Activated naive CD4-positive, alpha-beta T cell treated with anti-CD3 and anti-CD28 coated beads, Interleukin-2, amount 10 ng/mL, durations not matched to agents 7 days and 5 days (primary cell): Measurements from ENCODE around the gene RASGRF1.

ENCODE experiments used
- CTCF ChIA-PET: fragments of 350-600 bp; sonication (Branson Sonifier 250); formaldehyde crosslinking; loops from one replicate; lab custom pipeline; 2021; ENCODE audit warnings: antibody characterized with exemption; lab: Charles Lee
- DNase-seq: peaks from one replicate; pipeline ENCODE4 v3.0.0-alpha.2; 2020
- H3K27ac Mint-ChIP-seq: one replicate; pipeline ENCODE4 v1.8.0; 2021; ENCODE audit warnings: mild to moderate bottlenecking, moderate library complexity, mixed read lengths
- H3K27me3 Mint-ChIP-seq: one replicate; pipeline ENCODE4 v1.8.0; 2021; ENCODE audit warnings: mild to moderate bottlenecking, mixed read lengths
- H3K36me3 Mint-ChIP-seq: one replicate; pipeline ENCODE4 v1.8.0; 2021; ENCODE audit warnings: mixed read lengths
- H3K4me1 Mint-ChIP-seq: one replicate; pipeline ENCODE4 v1.8.0; 2021; ENCODE audit warnings: mixed read lengths
- H3K4me3 Mint-ChIP-seq: one replicate; pipeline ENCODE4 v1.8.0; 2021; ENCODE audit warnings: mild to moderate bottlenecking, moderate library complexity, mixed read lengths
- H3K9me3 Mint-ChIP-seq: one replicate; pipeline ENCODE4 v1.8.0; 2021; ENCODE audit warnings: mixed read lengths

Gene RASGRF1

GRCh38 chr15:79051941-79052731 is 38.4 kb downstream of the RASGRF1 start:
- Mint-ChIP-seq H3K4me3 (no peak overlapping the region), H3K36me3 (no peaks in the 10 kb centered on the region), H3K9me3 (no peaks in the 10 kb centered on the region), H3K27me3 (peaks cover 11% of the 10 kb centered on the region), H3K27ac (no peak overlapping the region), H3K4me1 (no peaks in the 10 kb centered on the region)
- peak; percentile 18 for DNase-seq
- CTCF ChIA-PET: no interaction called here

GRCh38 chr15:79051029-79051428 is 39.6 kb downstream of the RASGRF1 start:
- Mint-ChIP-seq H3K4me1 (no peaks in the 10 kb centered on the region), H3K9me3 (no peaks in the 10 kb centered on the region), H3K4me3 (no peak overlapping the region), H3K36me3 (no peaks in the 10 kb centered on the region), H3K27ac (no peak overlapping the region), H3K27me3 (peaks cover 16% of the 10 kb centered on the region)
- CTCF ChIA-PET: no interaction called here
- DNase-seq: no peak

- CTCF ChIA-PET: no interaction called here
- H3K4me1 Mint-ChIP-seq: no peaks in the 10 kb centered on the region
- H3K9me3 Mint-ChIP-seq: no peaks in the 10 kb centered on the region
- H3K36me3 Mint-ChIP-seq: no peaks in the 10 kb centered on the region
- no peak for DNase-seq
- H3K27me3 Mint-ChIP-seq: peaks cover 14% of the 10 kb centered on the region
- no peak overlapping the region for H3K27ac Mint-ChIP-seq
- H3K4me3 Mint-ChIP-seq: no peak overlapping the region
These were observed 40.2 kb downstream of the RASGRF1 start for GRCh38 chr15:79050341-79050740.

- Mint-ChIP-seq H3K27ac (no peak overlapping the region), H3K4me3 (no peak overlapping the region), H3K9me3 (no peaks in the 10 kb centered on the region), H3K4me1 (no peaks in the 10 kb centered on the region), H3K27me3 (peaks cover 14% of the 10 kb centered on the region), H3K36me3 (no peaks in the 10 kb centered on the region)
- no peak for DNase-seq
- CTCF ChIA-PET: no interaction called here
These were observed 41.2 kb downstream of the RASGRF1 start for GRCh38 chr15:79049416-79049815.

GRCh38 chr15:79047676-79048439 is 42.7 kb downstream of the RASGRF1 start:
- Mint-ChIP-seq H3K36me3 (no peaks in the 10 kb centered on the region), H3K27me3 (peaks cover 15% of the 10 kb centered on the region), H3K4me1 (no peaks in the 10 kb centered on the region), H3K27ac (no peak overlapping the region), H3K9me3 (peaks cover 3% of the 10 kb centered on the region), H3K4me3 (no peak overlapping the region)
- peak; percentile 4 for DNase-seq
- CTCF ChIA-PET: interaction anchor here (0.6 to 1.6 kb wide), 3 partner anchors 17 to 136 kb away, joined by 3 read pairs; no protein-coding TSS in a partner anchor

DNA sequence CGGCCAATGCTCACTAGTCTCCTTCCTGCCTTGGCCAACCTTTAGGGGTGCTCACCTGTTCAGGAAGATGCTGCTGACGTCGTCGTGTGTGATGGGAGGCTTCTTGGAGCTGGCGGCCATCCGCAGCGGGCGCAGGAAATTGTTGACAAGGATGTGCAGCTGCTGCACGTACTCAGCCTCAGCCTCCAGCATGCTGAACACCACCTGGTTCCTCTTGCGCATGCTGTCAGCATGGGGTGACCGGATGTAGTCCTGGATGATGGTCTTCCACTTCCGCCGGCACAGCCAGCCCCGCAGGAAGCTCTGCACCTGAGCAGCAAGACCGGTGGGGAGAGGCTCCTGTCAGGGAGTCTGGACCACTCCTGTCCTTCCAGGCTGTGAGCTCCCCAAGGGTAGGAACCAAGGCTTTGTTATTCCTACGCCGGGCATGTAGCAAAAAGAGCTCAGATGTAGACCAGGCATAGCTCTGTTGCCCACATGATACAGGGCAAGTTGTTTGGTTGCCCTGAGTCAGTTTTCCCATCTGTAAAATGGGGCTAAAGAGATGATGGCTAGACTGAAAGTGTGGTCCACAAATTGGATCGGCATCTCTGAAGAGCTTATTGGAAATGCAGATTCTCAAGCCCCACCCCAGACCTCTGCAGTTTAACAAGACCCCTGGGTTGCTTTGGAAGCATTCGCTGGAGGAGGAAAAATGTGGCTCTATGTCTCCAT is 43.7 kb downstream of the RASGRF1 start:
- Mint-ChIP-seq H3K27me3 (peaks cover 19% of the 10 kb centered on the region), H3K4me1 (no peaks in the 10 kb centered on the region), H3K4me3 (no peak overlapping the region), H3K9me3 (peaks cover 7% of the 10 kb centered on the region), H3K36me3 (no peaks in the 10 kb centered on the region), H3K27ac (no peak overlapping the region)
- CTCF ChIA-PET: interaction anchor here (0.9 to 1.6 kb wide), 2 partner anchors 19 to 85 kb away, joined by 3 read pairs; no protein-coding TSS in a partner anchor
- DNase-seq: no peak

DNA sequence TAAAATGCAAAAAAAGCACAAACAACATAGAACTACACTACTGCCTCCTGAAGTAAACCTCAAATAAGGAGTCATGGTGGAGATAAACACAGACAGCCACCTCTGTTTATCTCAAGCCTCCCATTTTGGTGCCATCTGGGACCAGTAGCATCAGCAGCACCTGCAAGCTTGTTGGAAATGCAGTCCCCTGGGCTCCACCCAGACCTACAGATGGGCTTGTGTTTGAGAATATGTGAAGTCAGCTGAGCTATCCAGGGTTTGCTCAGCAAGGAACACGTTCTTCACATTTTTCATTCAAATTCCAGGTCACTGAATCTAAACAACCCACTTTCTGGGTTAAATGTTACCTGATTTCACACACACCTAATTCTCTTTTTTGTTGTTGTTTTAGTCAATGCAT is 45.5 kb downstream of the RASGRF1 start:
- no peak overlapping the region for H3K27ac Mint-ChIP-seq
- H3K4me3 Mint-ChIP-seq: no peak overlapping the region
- peaks cover 24% of the 10 kb centered on the region for H3K27me3 Mint-ChIP-seq
- CTCF ChIA-PET: no interaction called here
- H3K9me3 Mint-ChIP-seq: peaks cover 7% of the 10 kb centered on the region
- DNase-seq: no peak
- H3K36me3 Mint-ChIP-seq: no peaks in the 10 kb centered on the region
- H3K4me1 Mint-ChIP-seq: no peaks in the 10 kb centered on the region

DNA sequence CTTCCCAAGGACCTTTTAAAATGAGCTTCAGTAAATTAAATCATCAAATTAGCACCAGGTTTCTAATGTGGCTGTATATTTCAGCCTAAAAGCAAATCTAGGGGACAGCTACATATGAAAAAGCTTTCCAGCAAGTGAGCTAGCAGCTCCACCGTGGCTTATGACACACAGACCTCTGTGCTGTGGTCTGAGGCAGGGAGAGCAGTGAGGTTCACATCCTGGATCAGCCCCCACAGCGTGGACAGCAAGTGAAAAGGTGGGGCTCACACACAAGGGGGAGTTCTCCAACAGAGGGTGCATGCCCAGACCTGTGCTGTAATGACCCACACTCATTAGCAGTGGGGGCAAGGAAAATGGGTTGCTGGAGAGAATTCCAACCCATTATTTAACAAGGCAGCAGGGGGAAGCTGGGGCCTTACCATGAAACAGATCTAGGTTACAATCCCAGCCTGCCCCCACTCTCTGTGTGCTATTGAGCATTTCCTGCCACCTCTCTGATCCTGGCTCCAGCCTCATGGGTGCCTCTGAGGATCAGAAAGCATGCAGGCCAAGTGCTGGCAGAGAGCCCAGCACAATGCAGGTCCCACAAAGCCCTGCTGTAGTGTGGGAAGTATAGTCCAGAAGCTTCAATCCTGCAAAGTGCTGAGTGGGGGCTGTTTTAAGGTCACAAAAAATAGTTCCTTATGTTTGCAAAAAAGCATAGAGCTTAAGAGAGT is 48.2 kb downstream of the RASGRF1 start:
- Mint-ChIP-seq H3K36me3 (no peaks in the 10 kb centered on the region), H3K27me3 (peaks cover 26% of the 10 kb centered on the region), H3K9me3 (peaks cover 7% of the 10 kb centered on the region), H3K4me3 (no peak overlapping the region), H3K4me1 (no peaks in the 10 kb centered on the region), H3K27ac (no peak overlapping the region)
- CTCF ChIA-PET: interaction anchor here (1.3 kb wide), 1 partner anchor 142 kb away, joined by 3 read pairs; no protein-coding TSS in a partner anchor
- no peak for DNase-seq

DNA sequence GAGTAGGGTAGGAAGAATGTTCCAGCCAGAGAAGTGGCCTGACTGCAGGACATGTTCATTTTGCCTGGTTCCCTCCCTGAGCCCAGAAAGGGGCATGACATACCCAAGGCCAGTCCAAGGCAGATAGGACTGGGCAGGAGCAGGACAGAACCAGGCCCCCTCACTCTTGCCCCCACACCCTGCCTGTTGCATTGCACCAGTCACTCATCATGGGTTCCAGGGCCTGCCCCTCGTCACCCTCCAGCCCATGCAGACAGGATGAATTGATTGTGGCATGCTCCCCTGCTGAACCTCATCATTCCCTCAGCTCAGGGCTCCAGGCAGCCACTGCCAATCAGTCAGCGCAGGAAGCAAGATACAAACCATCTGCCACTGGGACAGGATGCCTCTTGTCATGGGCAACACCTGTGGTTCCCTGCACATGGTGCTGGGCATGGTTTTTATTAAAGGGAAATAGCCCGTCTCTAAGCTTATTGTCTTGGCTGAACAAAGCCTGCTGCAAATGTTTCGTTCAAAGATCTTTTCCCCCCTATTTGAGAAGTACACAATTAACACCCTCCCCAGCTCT is 48.9 kb downstream of the RASGRF1 start:
- CTCF ChIA-PET: interaction anchor here (1.0 to 1.3 kb wide), 2 partner anchors 142 to 143 kb away, joined by 3 read pairs; no protein-coding TSS in a partner anchor
- no peak overlapping the region for H3K27ac Mint-ChIP-seq
- peaks cover 29% of the 10 kb centered on the region for H3K27me3 Mint-ChIP-seq
- DNase-seq: no peak
- peaks cover 7% of the 10 kb centered on the region for H3K9me3 Mint-ChIP-seq
- no peaks in the 10 kb centered on the region for H3K36me3 Mint-ChIP-seq
- no peaks in the 10 kb centered on the region for H3K4me1 Mint-ChIP-seq
- H3K4me3 Mint-ChIP-seq: no peak overlapping the region

DNA sequence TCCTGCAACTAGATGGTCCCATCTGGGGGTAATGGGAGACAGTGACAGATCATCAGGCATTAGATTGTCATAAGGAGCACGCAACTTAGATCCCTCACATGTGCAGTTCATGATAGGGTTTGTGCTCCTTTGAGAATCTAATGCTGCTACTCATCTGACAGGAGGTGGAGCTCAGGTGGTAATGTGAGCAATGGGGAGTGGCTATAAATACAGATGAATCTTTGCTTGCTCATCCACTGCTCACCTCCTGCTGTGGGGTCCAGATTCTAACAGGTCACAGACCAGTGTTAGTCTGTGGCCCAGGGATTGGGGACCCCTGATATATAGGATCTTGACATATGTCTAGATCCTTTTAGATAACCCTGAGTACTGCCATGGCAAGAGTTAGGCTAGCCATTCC is 52.7 kb downstream of the RASGRF1 start:
- H3K4me3 Mint-ChIP-seq: no peak overlapping the region
- peaks cover 4% of the 10 kb centered on the region for H3K9me3 Mint-ChIP-seq
- no peaks in the 10 kb centered on the region for H3K36me3 Mint-ChIP-seq
- DNase-seq: no peak
- H3K4me1 Mint-ChIP-seq: no peaks in the 10 kb centered on the region
- CTCF ChIA-PET: interaction anchor here (0.9 kb wide), 1 partner anchor 10 kb away, joined by 4 read pairs; no protein-coding TSS in a partner anchor
- H3K27ac Mint-ChIP-seq: no peak overlapping the region
- H3K27me3 Mint-ChIP-seq: peaks cover 53% of the 10 kb centered on the region

DNA sequence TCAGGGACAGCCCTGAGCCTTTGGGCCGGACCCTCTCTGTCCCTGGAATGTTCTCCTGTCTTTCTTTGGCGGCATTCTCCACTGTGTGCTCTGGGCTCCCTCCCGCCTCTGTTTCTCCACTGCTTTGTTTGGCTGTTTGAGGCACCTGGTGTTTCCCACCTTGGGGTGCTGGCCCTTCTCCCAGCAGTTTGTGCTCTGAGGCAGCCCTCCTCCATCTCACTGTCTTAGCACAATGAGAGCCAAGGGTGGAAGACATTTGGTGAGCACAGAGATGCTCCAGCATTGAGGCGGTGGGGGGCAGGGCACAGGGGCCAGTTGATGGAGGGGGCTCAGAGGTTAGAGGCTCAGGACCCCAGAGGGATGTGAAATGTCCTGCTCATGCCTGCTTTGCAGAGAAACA is 54.3 kb downstream of the RASGRF1 start:
- Mint-ChIP-seq H3K27ac (no peak overlapping the region), H3K27me3 (peaks cover 43% of the 10 kb centered on the region), H3K36me3 (no peaks in the 10 kb centered on the region), H3K9me3 (no peaks in the 10 kb centered on the region), H3K4me1 (no peaks in the 10 kb centered on the region), H3K4me3 (no peak overlapping the region)
- CTCF ChIA-PET: no interaction called here
- DNase-seq: no peak

DNA sequence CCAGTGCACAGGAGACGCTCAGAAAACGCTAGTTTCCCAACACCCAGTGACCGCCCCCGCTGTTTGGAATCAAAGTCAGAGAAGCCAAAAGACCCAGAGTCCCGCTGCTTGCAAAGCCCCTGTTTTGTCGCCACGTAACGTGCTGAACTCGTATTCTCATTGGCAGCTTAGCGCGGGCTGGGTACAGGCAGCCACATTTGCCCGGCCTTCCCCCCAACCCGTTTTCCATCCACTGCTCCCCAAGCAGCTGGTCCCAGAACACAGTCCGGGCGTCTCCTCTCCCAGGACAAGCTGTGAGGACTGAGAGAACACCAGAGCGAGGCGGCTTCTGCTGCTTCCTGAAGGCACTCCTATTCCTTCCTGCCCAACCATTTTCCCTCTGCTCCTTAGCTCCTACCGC is 54.8 kb downstream of the RASGRF1 start:
- CTCF ChIA-PET: no interaction called here
- Mint-ChIP-seq H3K36me3 (no peaks in the 10 kb centered on the region), H3K27me3 (peaks cover 41% of the 10 kb centered on the region), H3K9me3 (no peaks in the 10 kb centered on the region), H3K4me3 (no peak overlapping the region), H3K27ac (no peak overlapping the region), H3K4me1 (no peaks in the 10 kb centered on the region)
- no peak for DNase-seq

- Mint-ChIP-seq H3K9me3 (no peaks in the 10 kb centered on the region), H3K27ac (no peak overlapping the region), H3K4me3 (no peak overlapping the region), H3K36me3 (no peaks in the 10 kb centered on the region), H3K27me3 (peaks cover 41% of the 10 kb centered on the region), H3K4me1 (no peaks in the 10 kb centered on the region)
- no peak for DNase-seq
- CTCF ChIA-PET: interaction anchor here (0.6 kb wide), 1 partner anchor 630 kb away, joined by 3 read pairs; no protein-coding TSS in a partner anchor
These were observed 55.4 kb downstream of the RASGRF1 start for GRCh38 chr15:79035111-79035601.
